ENCODE measurements around the gene NUAK1.

Gene NUAK1

DNA sequence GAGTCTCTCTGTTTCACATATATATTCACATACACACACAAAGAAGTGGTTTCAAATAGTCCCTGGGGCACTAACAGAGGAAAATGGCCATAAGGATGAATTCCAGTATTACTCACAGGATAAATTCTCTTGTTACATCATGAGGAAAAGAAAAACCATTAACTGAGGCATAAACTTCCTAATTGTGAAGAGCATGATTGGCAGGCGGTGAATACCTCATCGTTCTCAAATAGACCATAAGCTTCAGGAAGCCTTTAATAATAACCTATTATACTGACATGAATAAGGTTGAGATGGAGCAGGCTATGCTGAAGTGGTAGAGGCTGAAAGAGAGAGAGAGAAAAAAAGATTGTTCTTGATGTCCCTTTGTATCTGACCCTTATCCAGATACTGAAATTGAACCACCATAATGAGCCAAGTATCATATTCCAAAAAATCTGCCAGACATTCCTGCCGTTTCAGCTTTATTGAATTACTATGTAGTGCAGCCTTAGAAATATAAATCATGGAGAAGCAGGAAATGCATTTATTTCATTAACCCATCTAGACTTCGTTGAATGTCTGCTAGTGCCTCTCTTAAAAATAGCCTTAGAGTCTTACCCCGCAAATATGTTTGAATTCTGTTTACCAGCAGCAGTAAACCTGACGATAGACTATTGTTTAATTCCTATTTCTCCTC, 86.8 kb downstream of the NUAK1 start:
- DNase-seq, result no peak

DNA sequence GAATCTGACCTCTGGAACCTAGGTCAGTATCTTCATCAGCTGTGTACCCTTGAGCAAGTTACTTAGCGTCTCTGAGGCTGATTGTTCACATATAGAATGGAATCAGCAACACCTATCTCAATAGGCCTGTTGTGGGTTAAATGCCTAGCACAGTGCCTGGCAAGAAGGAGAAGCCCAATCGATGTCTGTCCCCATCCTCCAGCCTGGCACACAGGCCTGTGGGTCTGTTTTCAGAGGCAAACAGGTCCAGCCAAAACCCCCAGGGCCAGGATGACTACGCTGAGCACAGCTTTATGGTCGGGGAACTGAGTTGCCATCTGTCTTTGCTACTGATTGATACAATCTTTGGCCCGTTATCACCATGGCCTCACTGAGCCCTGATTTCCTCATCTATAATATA, 89.2 kb downstream of the NUAK1 start:
- DNase-seq, result no peak

DNA sequence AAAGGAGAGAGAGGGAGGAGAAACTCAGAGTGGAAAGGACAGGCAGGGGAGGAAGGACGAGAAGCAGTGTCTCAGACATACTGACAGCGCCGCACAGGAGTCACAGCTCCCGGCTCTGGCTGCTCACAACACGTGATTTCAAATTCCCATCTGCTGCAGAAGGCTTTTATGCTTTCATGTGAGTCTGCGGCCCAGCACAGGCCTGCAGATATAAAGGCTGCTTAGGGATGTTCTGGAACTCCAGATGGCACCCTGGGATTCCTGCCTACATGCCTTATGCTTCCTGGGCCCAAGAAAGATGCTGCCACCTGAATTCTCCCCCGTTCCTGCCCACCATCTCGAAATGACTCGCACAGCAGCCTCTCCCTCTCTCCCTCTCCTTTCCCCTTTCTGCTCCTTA, 89.6 kb downstream of the NUAK1 start:
- no peak for DNase-seq

DNA sequence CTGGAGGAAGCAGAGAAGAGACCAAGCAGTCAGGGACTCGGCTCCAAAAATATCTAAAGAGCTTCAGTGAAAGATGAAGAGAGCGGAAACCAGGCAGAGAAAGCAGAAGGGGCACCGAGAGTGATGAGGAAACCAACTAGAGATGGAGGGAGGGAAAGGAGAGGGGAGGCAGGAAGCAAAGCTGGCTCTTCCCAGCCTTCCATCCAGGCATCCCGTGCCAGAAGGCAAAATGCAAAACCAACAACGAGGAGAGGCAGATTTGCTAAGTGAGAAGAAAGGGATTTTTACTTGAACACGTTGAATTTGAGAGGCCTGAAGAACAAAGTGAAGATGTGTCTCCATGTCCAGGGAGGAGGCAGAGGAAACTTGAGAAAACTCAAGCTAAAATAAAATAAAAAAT, 90.1 kb downstream of the NUAK1 start:
- DNase-seq, result no peak

DNA sequence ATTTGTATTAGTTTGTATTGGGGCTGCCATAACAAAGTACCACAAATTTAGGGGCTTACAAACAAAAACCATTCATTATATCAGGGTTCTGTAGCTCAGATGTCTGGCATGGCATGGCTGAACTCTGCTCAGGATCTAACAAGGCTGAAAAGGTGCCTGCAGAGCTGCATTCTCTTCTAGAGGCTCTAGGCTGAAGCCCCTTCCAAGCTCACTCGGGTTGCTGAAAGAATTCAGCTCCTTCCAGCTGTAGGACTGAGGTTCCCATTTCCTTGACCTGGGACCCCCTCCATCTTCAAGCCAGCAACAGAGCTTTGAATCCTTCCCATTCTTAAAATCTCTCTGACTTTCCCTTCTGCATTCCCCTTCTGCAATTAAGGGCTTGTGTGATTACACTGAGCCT, 90.7 kb downstream of the NUAK1 start:
- DNase-seq, result no peak

DNA sequence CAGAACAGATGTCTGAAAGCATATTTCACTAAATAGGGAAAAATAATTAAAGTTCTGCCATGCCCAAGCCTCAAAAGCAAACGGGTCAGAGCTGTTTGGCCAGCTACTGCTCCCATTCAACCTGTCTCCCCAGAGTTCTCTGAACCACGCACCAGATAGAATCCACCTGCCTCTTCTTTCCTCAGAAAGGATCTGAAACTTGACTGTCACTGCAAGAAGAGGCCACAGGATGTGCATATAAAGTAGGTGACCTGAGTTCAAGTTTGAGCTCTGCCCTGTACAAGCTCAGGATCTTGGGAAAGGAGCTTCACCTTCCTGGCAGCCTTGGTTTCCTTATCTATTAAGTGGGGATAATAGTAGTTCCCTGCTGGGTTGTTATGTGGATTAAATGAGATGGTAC, 91.8 kb downstream of the NUAK1 start:
- no peak for DNase-seq

DNA sequence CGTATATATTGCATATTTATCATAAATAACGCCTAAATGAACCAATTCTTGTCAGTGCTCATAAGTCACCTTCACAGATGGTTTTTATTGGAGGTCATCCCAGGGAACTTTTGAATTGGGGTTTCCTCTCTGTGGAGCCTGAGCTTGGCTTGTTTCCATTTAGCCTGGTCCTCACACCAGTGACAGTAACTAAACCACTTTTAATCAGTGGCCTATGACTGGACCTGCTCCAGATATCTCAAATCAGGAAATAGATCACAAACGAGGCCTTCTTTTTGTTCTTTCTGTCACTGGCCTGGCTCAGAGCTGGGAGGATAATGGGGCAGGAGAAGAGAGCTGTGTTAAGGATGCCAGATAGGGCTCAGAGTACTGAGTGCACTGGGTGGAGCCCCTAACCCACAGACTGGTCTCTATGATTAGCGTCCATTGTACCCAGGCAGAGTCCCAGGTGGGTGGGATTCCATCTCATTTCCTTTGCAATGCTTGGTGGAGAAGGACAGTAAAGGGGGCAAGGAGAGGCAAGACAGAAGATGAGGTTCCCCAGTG, 92.4 kb downstream of the NUAK1 start:
- no peak for DNase-seq

DNA sequence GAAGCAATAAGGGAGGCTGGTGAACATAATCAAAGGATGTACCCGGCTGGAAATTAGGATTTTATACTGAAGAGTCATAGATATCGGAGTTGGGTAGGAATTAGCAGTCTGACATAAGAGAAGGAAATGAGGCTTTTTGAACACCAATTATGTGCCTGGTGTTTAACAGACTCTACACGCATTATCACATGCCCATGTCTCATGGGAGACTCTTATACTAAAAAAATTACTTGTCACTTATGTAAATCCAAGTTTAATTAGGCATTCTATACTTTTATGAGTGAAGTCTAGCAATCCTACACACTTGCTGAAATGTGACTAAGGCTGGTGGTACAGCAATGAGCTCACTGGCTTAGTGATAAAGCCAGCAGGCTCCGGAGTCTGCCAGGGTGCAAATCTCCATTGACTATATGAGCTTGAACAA, 93.5 kb downstream of the NUAK1 start:
- no peak for DNase-seq

DNA sequence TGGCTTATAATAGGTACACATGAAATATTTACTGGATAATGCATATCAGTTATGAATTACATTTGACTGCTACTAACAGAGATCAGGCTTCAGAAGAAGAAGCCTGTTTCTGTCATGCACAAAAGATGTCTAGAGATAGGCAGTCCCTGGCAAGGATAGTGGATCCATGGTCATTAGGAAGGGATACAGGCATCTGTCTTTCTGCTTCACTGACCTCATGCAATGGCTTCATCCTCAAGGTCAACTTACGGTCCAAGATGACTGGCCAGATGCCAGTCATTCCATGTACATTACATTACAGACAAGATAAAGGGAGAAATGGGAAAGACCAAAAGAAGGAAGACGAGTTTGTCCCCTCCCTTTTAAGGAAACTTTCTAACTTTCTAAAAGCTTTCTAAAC, 94.0 kb downstream of the NUAK1 start:
- DNase-seq, result no peak

DNA sequence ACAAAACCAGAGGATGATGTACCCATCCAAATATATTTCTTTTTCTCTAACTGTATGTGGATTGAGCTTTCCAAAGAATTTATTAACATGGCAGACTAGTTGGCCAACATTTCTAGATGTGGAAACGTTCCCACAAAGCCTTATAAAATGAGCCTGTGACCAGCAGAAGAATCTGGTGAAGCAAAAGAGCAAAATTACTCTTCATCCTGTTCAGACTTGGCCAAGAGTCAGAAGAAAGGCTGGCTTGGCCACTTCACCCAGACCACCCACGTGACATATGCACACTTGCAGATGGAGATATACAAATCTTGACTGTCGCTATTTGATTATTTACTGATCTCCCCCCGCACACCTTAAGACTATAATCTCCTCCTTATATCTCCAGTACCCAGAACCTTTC, 96.7 kb downstream of the NUAK1 start:
- DNase-seq, result no peak

DNA sequence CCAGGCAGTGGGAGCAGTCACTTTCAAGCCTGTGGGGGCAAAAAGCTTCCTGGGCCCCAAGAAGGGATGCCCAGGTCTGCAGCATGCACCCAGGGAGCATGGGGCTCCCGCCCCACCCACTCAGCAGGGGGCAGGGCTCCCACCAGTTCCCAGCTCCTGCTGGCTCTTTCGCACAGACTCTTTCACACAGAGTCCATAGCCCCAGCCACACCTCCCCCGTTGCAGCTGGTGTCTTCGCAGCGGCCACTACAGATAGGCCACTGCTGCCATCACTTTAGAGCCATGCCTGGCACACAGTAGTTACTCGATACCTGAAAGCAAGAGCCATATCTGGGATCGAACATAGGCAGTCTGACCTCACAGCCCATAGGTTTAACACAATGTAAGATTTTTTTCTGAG, 98.2 kb downstream of the NUAK1 start:
- no peak for DNase-seq

DNA sequence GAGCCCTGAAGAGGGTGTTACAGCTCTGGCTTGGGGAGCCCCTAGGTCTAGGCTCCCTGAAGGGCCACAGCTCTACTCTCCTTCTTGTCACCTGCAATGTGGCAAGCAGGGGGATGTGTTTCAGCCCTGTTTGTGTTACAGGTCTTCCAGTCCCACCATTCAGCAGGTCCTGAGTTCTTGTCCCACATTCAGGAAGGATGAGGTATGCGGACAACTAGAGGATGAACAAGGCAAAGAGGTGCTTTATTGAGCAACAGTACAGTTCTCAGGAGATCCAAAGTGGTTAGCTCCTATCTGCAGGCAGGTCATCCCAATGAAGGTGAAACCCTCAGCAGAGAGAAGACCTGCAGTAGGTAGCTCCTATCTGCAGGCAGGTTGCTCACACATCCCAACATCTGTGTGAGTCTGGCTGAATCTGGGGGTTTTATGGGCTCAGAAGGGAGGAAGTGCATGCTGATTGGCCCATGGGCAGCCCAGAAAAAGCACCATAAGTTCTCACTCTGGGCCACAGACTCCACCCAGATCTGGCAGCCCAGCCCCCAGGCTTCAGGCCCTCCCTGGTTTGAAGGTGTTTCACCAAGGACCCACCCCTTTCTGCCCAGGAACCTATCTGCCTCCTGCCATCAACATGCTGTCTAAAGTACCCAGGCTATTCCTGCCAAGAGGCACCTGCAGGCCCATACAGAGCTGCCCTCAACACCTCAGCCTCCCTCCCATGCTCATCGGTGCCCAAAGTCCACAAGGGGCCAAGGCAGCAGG, 98.9 kb downstream of the NUAK1 start:
- no peak for DNase-seq

DNA sequence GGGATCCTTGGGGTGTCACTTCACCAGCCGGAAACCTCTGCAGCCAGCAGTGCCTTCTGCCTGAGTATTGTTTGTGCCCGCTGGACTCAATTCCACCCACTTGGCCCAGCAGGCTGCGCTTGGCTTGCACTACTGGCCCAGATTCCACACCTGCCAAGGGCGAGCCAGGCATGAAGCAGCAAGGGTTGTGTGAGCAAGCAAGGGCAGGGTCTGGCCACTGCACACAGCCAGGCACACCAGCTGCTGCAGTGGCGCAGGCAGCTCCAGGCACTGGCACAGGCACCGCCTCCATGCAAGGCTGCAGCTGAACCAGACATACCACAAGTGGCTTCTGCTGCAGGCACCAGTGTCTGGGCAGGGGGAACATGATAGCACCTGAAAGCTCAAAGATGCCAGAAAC, 99.5 kb downstream of the NUAK1 start:
- DNase-seq, result no peak

DNA sequence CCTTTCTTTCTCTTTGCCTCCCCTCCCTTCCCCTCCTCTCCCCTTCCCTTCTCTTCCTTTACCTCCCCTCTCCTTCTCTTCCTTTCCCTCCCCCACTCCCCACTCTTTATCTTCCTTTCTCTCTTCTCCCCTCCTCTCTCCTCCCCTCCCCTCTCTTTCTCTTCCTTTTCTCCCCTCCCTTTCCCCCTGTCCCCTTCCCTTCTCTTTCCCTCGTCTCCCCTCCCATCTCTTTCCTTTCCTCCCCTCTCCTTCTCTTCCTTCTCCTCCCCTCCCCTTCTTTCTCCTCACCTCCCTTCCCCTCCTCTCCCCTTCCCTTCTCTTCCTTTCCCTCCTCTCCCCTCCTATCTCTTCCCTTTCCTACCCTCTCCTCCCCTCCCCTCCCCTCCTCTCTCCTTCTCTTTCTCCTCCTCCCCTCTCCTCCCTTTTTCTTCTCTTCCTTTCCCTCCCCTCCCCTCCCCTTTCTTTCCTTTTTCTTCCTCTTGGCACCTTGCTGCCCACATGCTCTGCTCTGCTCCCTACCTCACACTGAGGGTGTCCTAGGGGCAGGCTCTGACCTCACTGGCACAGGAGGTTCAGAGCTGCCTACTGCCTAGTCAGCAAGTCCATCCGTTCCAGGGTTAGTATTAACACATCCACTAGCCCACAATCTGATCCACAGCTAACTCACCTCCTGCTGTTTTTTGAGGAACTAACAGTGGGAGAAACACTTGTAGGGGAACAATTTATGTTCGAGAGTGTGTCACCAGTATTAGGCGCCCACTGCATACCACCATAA, 101.0 kb downstream of the NUAK1 start:
- DNase-seq, result no peak

DNA sequence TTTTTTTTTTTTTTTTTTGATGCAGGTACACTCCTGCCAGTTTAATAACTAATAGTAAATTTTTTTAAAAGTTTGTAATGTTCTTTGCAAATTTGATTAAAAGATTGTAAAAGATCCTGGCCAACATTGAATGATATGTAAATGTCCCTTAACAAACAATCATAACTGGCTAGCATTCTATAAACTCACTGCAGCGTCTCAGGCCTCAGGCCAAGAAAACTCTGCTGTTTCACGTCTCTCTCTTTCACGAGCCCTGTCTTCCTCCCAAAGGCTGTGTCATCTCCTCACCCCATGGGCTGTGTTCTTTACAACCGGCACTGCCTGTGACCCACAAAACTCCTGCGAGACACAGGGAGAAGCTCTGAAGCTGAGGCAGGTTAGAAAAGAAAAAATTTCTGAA, 103.3 kb downstream of the NUAK1 start:
- no peak for DNase-seq

DNA sequence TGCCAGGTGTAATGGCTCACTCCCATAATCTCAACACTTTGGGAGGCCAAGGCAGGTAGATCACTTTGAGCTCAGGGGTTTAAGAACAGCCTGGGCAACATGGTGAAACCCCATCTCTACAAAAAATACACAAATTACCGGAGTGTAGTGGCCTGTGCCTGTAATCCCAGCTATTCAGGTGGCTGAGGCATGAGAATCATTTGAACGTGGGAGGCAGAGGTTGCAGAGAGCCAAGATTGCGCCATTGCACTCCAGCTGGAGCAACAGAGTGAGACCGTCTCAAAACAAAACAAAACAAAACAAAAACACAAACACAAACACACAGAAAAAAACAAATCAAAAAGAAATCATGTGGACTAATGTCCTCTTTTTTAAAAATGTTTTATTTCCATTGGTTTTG, 104.4 kb downstream of the NUAK1 start:
- DNase-seq, result no peak

DNA sequence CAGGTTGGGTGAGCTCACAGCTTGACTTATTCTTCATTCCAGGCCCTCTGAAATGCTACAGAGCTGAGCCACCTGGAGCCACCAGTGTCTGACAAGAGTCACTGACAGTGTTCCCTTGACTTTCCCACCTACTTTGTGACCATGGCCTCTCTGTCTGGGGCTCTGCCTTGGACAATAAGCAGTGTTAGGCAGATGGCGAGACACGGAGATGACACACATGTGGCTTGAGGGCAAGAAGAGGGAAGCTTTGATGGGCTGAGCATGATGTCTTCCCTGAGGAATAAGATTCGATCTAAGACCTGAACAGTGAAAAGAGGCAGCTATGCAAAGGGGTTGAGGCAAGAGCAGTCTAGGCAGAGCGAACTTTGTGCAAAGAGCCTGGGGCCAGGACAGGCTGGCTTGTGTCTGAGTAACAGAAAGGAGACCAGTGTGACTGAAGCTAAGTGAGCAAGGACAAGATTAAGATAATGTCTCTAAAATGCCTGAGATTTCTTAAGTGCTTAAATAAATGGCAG, 105.5 kb downstream of the NUAK1 start:
- DNase-seq, result no peak

DNA sequence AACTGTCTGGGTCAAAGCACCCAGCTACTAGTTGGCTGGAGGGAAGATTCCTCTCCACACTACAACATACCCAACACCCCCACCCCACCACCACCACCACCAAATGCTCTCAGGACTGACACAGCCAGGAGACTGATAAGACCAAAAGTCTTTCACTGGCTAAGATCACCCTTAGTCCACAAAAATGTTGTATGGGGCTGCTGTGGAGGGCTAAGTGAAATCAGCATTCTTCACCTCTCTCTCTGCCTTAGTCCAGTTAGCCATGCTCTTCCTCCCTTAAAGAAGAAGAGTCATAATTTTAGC, 106.2 kb downstream of the NUAK1 start:
- no peak for DNase-seq

DNA sequence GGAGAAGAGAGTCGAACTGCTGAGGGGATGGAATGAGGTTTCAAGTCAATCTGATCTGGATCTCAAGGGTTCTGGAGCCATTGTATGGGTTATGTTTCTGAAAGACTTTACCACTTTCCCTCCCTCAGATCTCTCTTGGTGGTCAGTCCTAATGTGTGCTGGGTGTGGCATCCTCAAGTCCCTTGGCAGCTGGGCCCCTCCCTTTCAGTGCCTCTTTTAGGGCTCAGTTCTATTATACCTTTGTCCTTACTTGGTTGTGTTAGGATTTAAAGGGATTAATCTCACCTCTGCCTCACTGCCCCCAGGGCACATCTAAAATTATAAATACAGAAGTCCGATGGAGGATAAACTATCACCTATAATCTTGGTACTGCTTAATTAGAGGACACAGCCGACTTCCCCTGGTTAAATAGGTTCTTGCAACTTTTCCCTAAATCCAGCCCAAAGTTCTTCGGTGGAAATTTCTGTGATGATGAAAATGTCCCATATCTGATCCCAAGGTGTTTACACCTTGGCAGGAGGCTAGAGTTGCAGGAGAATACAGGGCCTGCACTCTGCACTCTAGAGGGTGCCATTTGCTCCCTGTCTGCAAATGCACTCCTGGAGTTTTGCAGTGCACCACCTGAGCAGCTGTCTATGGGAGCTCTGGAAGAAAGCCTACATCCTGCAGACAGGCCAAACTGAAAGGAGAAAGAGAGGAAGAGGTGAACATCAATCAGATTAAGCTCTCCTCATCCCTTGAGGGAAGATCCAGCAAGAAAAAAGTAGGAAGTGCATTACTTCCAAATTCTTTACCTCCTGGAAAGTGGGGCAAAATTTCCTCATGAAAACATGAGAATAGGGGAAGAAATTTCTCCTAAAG, 106.8 kb downstream of the NUAK1 start:
- no peak for DNase-seq

DNA sequence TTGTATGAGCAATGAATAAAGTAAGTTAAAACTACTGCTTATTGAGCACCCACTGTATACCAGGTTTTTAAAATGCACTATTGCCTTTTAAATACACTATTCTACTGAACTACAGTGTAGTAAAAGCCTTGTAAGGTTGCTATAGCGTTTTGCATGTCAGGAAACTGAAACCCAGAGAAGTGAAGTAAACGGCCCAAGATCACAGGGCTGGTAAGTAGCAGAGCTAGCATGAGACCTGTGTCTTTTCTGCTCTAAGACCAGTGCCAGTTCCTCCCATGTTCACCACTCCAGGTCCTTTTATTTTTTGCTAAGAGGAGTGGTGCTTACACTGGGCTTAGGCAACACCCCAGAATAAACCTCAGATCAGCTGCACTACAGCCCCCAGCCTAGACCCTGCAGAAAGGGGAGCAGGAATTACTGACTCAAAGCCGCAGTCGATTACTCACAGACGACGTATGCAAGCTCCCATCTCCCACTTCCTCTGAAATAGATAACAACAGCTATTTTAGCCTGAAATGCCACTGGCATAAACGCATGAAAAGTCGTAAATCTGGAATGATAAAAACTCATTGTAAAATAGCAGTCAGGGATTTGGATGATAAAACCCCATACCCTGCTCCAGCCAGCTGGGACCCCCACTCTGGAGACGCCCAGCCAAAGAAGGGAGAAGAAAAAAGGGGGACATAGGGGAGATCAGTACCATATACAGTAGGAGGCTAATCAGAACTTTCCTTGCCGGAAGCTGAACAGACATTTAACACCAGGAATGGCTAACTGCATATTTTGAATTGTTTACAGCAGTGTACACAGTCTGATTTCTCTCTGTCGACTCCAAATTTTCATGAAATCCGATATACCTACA, 108.3 kb downstream of the NUAK1 start:
- no peak for DNase-seq

DNA sequence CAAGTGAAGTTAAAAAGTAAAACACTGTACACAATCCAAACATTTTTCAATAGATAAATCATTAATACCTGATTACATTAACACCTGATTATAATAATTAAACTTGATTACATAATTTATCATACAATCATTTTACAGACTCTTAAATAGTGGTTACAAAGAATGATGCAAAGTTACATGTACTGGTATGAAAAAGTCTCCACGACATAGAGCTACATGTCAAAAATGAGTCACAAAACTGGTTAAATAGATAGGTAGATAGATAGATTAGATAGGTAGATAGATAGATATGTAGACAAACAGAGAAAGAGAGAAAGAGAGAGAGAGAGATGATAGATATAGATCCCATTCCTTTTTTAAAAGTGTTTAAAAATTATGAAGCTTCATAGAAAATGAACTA, 109.2 kb downstream of the NUAK1 start:
- no peak for DNase-seq

DNA sequence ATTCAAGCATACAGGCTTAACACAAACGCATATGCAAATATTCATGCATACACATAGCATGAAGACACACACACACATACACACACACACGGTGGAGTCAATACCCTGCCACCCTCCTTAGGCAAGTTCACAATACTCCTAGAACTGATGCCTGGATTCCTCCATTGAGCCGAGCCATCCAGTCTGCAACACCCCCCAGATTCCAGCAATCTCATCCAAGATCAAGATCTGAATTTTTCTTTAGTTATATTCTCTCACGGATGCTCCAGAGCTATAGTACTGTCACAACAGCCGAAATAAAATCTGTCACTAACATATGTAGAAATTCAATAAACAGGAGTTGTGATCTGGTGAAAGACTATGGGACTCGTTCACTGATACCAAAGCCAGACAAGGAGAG, 110.8 kb downstream of the NUAK1 start:
- no peak for DNase-seq

All from activated CD4-positive, alpha-beta T cell treated with anti-CD3 and anti-CD28 coated beads, Interleukin-2, Interleukin-6, amounts not matched to agents 100 ng/mL and 50 ng/mL, durations not matched to agents 16 hours and 8 hours (primary cell).